Transverse colon (tissue), 4 donors: ENCODE results near the gene GJA10. TPM values are rescaled to one million over a fixed set of nuclear protein-coding genes. Genes with fewer than 3 reads are reported as not detected.

Experiments used
- DNase-seq: peaks from one replicate; pipeline ENCODE4 v3.0.0-alpha.2; 2019
- H3K27ac ChIP-seq, 4 donors: fragments of 200-600 bp; sonication (generic); 2 replicates each; pipeline ENCODE4 v1.5.1; 2016 to 2018; ENCODE audit warnings: inconsistent platforms in 4 of 4
- H3K27me3 ChIP-seq: fragments of 200-600 bp; sonication (generic); 2 replicates; pipeline ENCODE4 v1.5.1; 2017; ENCODE audit warnings: inconsistent platforms
- H3K36me3 ChIP-seq, 4 donors: fragments of 200-600 bp; sonication (generic); 2 replicates each; pipeline ENCODE4 v1.5.1; 2017 to 2019; ENCODE audit warnings: inconsistent platforms in 4 of 4
- H3K4me1 ChIP-seq, 4 donors: fragments of 200-600 bp; sonication (generic); 2 replicates each; pipeline ENCODE4 v1.5.1; 2017 to 2020; ENCODE audit warnings: inconsistent platforms in 4 of 4
- H3K4me3 ChIP-seq, 4 donors: fragments of 200-600 bp; sonication (generic); 1 replicate in 1 of 4; 2 replicates in 3 of 4; pipeline versions ENCODE4 v1.5.1 to v1.6.1; 2017 to 2019; ENCODE audit warnings: inconsistent platforms in 4 of 4
- H3K9me3 ChIP-seq, 2 donors: fragments of 200-600 bp; sonication (generic); 2 replicates each; pipeline ENCODE4 v1.5.1; 2017 to 2019; ENCODE audit warnings: inconsistent platforms in 2 of 2
- EP300 ChIP-seq: sonication (generic); formaldehyde crosslinking; IDR thresholded peaks from one replicate; pipeline ENCODE4 v1.6.1; 2017; ENCODE audit warnings: antibody characterized with exemption, low read depth
- POLR2A ChIP-seq: fragments of 450-650 bp; IDR thresholded peaks from one replicate; pipeline ENCODE4 v1.6.1; 2016; ENCODE audit warnings: antibody characterized with exemption, mild to moderate bottlenecking, moderate library complexity
- POLR2AphosphoS5 ChIP-seq, 3 donors: sonication (generic); formaldehyde crosslinking; IDR thresholded peaks; one replicate each; pipeline ENCODE4 v1.6.1; 2016; ENCODE audit warnings: antibody characterized with exemption in 3 of 3
- WGBS, 2 donors: methylation state at CpG; one replicate each; pipeline ENCODE4 v1.1.5; 2018; ENCODE audit warnings: low coverage in 1 of 2; 5-methylcytosine and 5-hydroxymethylcytosine counted together
- in situ Hi-C, 4 donors: fragments of 200-750 bp; cut with MboI; loops; one replicate each; pipeline versions ENCODE4 v1.15.0 to v1.15.1; 2017; ENCODE audit warnings: low sequenced_read_pairs in 3 of 4, low pct_ligation_motif_present in 1 of 4, low pct_unique_long_range_greater_than_20kb in 1 of 4
- intact Hi-C: fragments of 100-400 bp; cut with DNase I; formaldehyde crosslinking; loops from one replicate; pipeline ENCODE4 v1.15.1; 2023; ENCODE audit warnings: low total_unique reads
- total RNA-seq, 4 donors: library from RNA; depleted of rRNA; stranded (reverse); fragments of >200 nt; gene quantifications; one replicate each; pipeline ENCODE4 v1.1.0, GENCODE V29; 2016
- TF ChIP-seq, protein P1 (sequence below), 5 experiments: fragments of 200-600 bp in 3 of 5; fragments of 450-650 bp in 2 of 5; sonication (generic) in 3 of 5; IDR thresholded peaks; 1 replicate in 2 of 5; 2 replicates in 3 of 5; pipeline ENCODE4 v1.5.1; 2016 to 2017; ENCODE audit warnings: antibody characterized with exemption in 5 of 5, inconsistent platforms in 3 of 5, mild to moderate bottlenecking in 2 of 5, moderate library complexity in 1 of 5

The GJA10 gene
- total RNA-seq, 4 donors from 2014 or later = not detected

GRCh38 chr6:89862273-89862672 is 32.0 kb upstream of the GJA10 start:
- Histone ChIP-seq H3K9me3 (no peaks in the 10 kb centered on the region), H3K4me1 (no peaks in the 10 kb centered on the region), H3K36me3 (peaks cover 0 to 77% (median 25%) of the 10 kb centered on the region in 4 donors), H3K4me3 (no peak overlapping the region), H3K27me3 (no peaks in the 10 kb centered on the region), H3K27ac (no peak overlapping the region)
- in situ Hi-C loops = no loop called here
- 84% methylated on average over 5 of the region's 5 CpGs for WGBS, 2 donors
- intact Hi-C loops = no loop called here
- no peak for TF ChIP-seq POLR2A
- TF ChIP-seq, protein P1, sequence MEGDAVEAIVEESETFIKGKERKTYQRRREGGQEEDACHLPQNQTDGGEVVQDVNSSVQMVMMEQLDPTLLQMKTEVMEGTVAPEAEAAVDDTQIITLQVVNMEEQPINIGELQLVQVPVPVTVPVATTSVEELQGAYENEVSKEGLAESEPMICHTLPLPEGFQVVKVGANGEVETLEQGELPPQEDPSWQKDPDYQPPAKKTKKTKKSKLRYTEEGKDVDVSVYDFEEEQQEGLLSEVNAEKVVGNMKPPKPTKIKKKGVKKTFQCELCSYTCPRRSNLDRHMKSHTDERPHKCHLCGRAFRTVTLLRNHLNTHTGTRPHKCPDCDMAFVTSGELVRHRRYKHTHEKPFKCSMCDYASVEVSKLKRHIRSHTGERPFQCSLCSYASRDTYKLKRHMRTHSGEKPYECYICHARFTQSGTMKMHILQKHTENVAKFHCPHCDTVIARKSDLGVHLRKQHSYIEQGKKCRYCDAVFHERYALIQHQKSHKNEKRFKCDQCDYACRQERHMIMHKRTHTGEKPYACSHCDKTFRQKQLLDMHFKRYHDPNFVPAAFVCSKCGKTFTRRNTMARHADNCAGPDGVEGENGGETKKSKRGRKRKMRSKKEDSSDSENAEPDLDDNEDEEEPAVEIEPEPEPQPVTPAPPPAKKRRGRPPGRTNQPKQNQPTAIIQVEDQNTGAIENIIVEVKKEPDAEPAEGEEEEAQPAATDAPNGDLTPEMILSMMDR (IDR thresholded peaks at IDR 0.05) = no peak
- TF ChIP-seq EP300 = no peak
- no peak for TF ChIP-seq POLR2AphosphoS5 (IDR thresholded peaks at IDR 0.05)
- DNase-seq = no peak

GRCh38 chr6:89862698-89863097 is 31.6 kb upstream of the GJA10 start:
- no peak for DNase-seq
- peaks cover 0 to 74% (median 23%) of the 10 kb centered on the region in 4 donors for H3K36me3 ChIP-seq
- no peaks in the 10 kb centered on the region for H3K4me1 ChIP-seq
- no peak overlapping the region for H3K4me3 ChIP-seq
- 68 to 75% methylated on average over 1 to 2 of the region's 2 CpGs for WGBS, 2 donors
- H3K27me3 ChIP-seq = no peaks in the 10 kb centered on the region
- intact Hi-C loops (no loop called here), in situ Hi-C loops (no loop called here)
- H3K9me3 ChIP-seq = no peaks in the 10 kb centered on the region
- TF ChIP-seq POLR2A = no peak
- TF ChIP-seq, protein P1 (IDR thresholded peaks at IDR 0.05) = no peak
- no peak for TF ChIP-seq EP300
- TF ChIP-seq POLR2AphosphoS5 (IDR thresholded peaks at IDR 0.05) = no peak
- no peak overlapping the region for H3K27ac ChIP-seq

DNA sequence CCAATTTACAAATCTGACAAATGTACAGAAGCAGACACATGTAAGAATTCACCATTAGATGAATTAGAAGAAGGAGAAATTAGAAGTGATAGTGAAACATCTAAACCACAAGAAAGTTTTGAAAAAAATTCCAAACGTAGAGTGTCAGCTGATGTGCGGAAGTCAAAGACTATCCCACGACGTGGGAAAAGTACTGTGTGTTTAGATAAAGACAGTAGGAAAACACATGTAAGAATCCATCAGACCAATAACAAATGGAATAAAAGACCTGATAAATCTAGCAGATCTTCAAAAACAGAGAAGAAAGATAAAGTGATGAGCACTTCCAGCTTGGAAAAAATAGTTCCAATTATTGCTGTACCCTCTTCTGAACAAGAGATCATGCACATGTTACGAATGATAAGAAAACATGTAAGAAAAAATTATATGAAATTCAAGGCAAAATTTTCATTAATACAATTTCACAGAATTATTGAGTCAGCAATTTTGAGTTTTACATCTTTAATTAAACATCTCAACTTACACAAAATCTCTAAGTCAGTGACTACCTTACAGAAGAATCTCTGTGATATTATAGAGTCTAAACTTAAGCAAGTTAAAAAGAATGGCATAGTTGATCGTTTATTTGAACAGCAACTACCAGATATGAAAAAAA is 28.1 kb upstream of the GJA10 start:
- no peaks in the 10 kb centered on the region for H3K27me3 ChIP-seq
- DNase-seq = no peak
- peaks cover 0 to 76% (median 13%) of the 10 kb centered on the region in 4 donors for H3K36me3 ChIP-seq
- H3K9me3 ChIP-seq = no peaks in the 10 kb centered on the region
- H3K4me3 ChIP-seq = no peak overlapping the region
- TF ChIP-seq, protein P1 (IDR thresholded peaks at IDR 0.05) = no peak
- TF ChIP-seq POLR2A (no peak), EP300 (no peak)
- no peak overlapping the region for H3K27ac ChIP-seq
- intact Hi-C loops = no loop called here
- 92 to 99% methylated on average over 6 of the region's 6 CpGs for WGBS, 2 donors
- in situ Hi-C loops = no loop called here
- H3K4me1 ChIP-seq = no peaks in the 10 kb centered on the region

DNA sequence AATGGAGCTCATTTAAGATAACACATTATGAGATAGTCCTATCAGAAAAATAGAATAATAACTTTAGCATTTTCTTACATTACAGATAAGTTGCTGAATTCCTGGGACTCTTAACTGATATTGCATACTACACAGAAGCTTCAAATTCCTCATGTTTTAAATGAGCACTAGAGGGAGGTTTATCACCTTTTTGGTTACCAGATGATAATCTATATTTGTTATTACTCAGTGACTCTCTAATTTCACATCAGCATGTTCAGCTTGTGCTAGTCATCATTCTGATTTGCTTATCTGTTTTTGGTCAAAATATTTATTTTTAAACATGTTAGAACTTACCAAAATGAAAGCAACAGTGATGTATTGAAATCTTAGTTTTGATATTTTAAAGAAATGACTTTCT is 20.5 kb upstream of the GJA10 start:
- in situ Hi-C loops = no loop called here
- H3K4me1 ChIP-seq = peaks cover 0 to 2% (median 0%) of the 10 kb centered on the region in 4 donors
- TF ChIP-seq EP300 = no peak
- TF ChIP-seq POLR2A = no peak
- TF ChIP-seq, protein P1 (IDR thresholded peaks at IDR 0.05) = no peak
- TF ChIP-seq POLR2AphosphoS5 (IDR thresholded peaks at IDR 0.05) = no peak

More for the DNA sequence above, 20.5 kb upstream of the GJA10 start:
- intact Hi-C loops = no loop called here
- Histone ChIP-seq H3K9me3 (no peaks in the 10 kb centered on the region), H3K36me3 (peaks cover 0 to 21% (median 6%) of the 10 kb centered on the region in 4 donors), H3K27me3 (no peaks in the 10 kb centered on the region), H3K4me3 (no peak overlapping the region), H3K27ac (no peak overlapping the region)
- DNase-seq = no peak
